Measurements from ENCODE around the gene PTP4A2.

The PTP4A2 gene

GRCh38 chr1:31881688-31882000 is 56.5 kb downstream of the PTP4A2 start:
- DNase-seq (ENCODE audit: low read depth) = no peak
- TF ChIP-seq CTCF (IDR thresholded peaks at IDR 0.05; ENCODE audit: low read depth, low read length, missing control alignments) = no peak
- no peak overlapping the region for H3K4me3 ChIP-seq (ENCODE audit: low read depth, low read length)

GRCh38 chr1:31880957-31881687 is 57.0 kb downstream of the PTP4A2 start:
- no peak for TF ChIP-seq CTCF (IDR thresholded peaks at IDR 0.05; ENCODE audit: low read depth, low read length, missing control alignments)
- no peak for DNase-seq (ENCODE audit: low read depth)
- no peak overlapping the region for H3K4me3 ChIP-seq (ENCODE audit: low read depth, low read length)

GRCh38 chr1:31879981-31880608 is 58.1 kb downstream of the PTP4A2 start:
- no peak for DNase-seq (ENCODE audit: low read depth)
- TF ChIP-seq CTCF (IDR thresholded peaks at IDR 0.05; ENCODE audit: low read depth, low read length, missing control alignments) = no peak
- H3K4me3 ChIP-seq (ENCODE audit: low read depth, low read length) = no peak overlapping the region

GRCh38 chr1:31878058-31878457 is 60.1 kb downstream of the PTP4A2 start:
- no peak for TF ChIP-seq CTCF (IDR thresholded peaks at IDR 0.05; ENCODE audit: low read depth, low read length, missing control alignments)
- DNase-seq (ENCODE audit: low read depth) = no peak

GRCh38 chr1:31877544-31877943 is 60.6 kb downstream of the PTP4A2 start:
- no peak overlapping the region for H3K4me3 ChIP-seq (ENCODE audit: low read depth, low read length)
- TF ChIP-seq CTCF (IDR thresholded peaks at IDR 0.05; ENCODE audit: low read depth, low read length, missing control alignments) = no peak
- DNase-seq (ENCODE audit: low read depth) = no peak

More at GRCh38 chr1:31878058-31878457, 60.1 kb downstream of the PTP4A2 start:
- no peak overlapping the region for H3K4me3 ChIP-seq (ENCODE audit: low read depth, low read length)

- DNase-seq (ENCODE audit: low read depth) = no peak
- no peak overlapping the region for H3K4me3 ChIP-seq (ENCODE audit: low read depth, low read length)
- no peak for TF ChIP-seq CTCF (IDR thresholded peaks at IDR 0.05; ENCODE audit: low read depth, low read length, missing control alignments)
Measured at GRCh38 chr1:31875636-31876236, 62.4 kb downstream of the PTP4A2 start.

All from GM12864 (cell line).